SW 1271 (cell line): ENCODE data around the gene SSTR5.
"Not testable (repeated sequence)": the region's sequence is repeated elsewhere in the genome, so short reads cannot be mapped to it uniquely, and the experiment has no call there.

Experiments used
- DNase-seq, 2 experiments: peaks; one replicate each; lab custom pipeline; 2025; lab: John Stamatoyannopoulos, UW

The SSTR5 gene

GRCh38 chr16:1092685-1093283 lies 20.2 kb downstream of the SSTR5 start:
- DNase-seq: not testable (repeated sequence)

- no peak for DNase-seq
Observed at GRCh38 chr16:1093284-1094123, 21.0 kb downstream of the SSTR5 start.

- no peak for DNase-seq
Observed at GRCh38 chr16:1094124-1094479, 21.6 kb downstream of the SSTR5 start.

GRCh38 chr16:1094601-1095449 lies 22.3 kb downstream of the SSTR5 start:
- DNase-seq: no peak

GRCh38 chr16:1095450-1096168 lies 23.1 kb downstream of the SSTR5 start:
- DNase-seq: no peak

- no peak for DNase-seq
Observed at GRCh38 chr16:1096169-1097082, 23.9 kb downstream of the SSTR5 start, which contains the start of gene C1QTNF8. Gene C1QTNF8, minus strand, starts transcription at chr16:1096244. Its CDS starts 1,322 bp downstream, at chr16:1094922.

- DNase-seq: no peak
Observed at GRCh38 chr16:1097156-1097555, 24.6 kb downstream of the SSTR5 start.

- no peak for DNase-seq
Observed at GRCh38 chr16:1097800-1098199, 25.3 kb downstream of the SSTR5 start.

GRCh38 chr16:1098266-1098991 lies 25.9 kb downstream of the SSTR5 start:
- DNase-seq: no peak

- no peak for DNase-seq
Observed at GRCh38 chr16:1099189-1100083, 26.9 kb downstream of the SSTR5 start.

GRCh38 chr16:1100084-1100800 lies 27.7 kb downstream of the SSTR5 start:
- DNase-seq: no peak

- no peak for DNase-seq
Observed at GRCh38 chr16:1101133-1101532, 28.6 kb downstream of the SSTR5 start.

- DNase-seq: no peak
Observed at GRCh38 chr16:1101573-1102332, 29.2 kb downstream of the SSTR5 start.

- no peak for DNase-seq
Observed at GRCh38 chr16:1102333-1102700, 29.8 kb downstream of the SSTR5 start.

- no peak for DNase-seq
Observed at GRCh38 chr16:1102921-1103635, 30.5 kb downstream of the SSTR5 start.

GRCh38 chr16:1103636-1103980 lies 31.1 kb downstream of the SSTR5 start:
- DNase-seq: no peak
